A673 (cell line): ENCODE results near the gene CCR5AS.

Experiments used
- BruUV-seq: library from RNA; stranded (reverse); fragments of 400-500 nt; replicated peaks from 2 replicates; lab custom pipeline; 2021; lab: Mats Ljungman, UMichigan
- CTCF ChIA-PET: fragments of 300-600 bp; sonication (Branson Sonifier 250); formaldehyde crosslinking; loops from one replicate; lab custom pipeline; 2022; ENCODE audit warnings: antibody characterized with exemption; lab: Charles Lee
- POLR2A ChIA-PET: fragments of 300-600 bp; sonication (Branson Sonifier 250); formaldehyde crosslinking; loops from one replicate; lab custom pipeline; 2022; ENCODE audit warnings: antibody characterized with exemption; ENCODE audit not compliant: low non-redundant PET; lab: Charles Lee
- DNase-seq: peaks from one replicate; pipeline ENCODE4 v3.0.0-alpha.2; 2015; ENCODE audit warnings: low spot score
- H3K27ac ChIP-seq: fragments of 200-600 bp; sonication (generic); 2 replicates; pipeline ENCODE4 v1.5.1; 2016; ENCODE audit warnings: mixed run types, low read depth, mild to moderate bottlenecking, mixed read lengths, antibody characterized with exemption, low read length; ENCODE audit not compliant: poor library complexity, severe bottlenecking
- H3K27me3 ChIP-seq: fragments of 200-600 bp; sonication (generic); replicated peaks from 2 replicates; pipeline ENCODE4 v1.6.1; 2017; ENCODE audit warnings: mixed run types, low read depth, mild to moderate bottlenecking, mixed read lengths, antibody characterized with exemption, low read length; ENCODE audit not compliant: insufficient read depth, poor library complexity
- H3K36me3 ChIP-seq: fragments of 200-600 bp; sonication (generic); 2 replicates; pipeline ENCODE4 v1.6.1; 2016; ENCODE audit warnings: mixed run types, mild to moderate bottlenecking, mixed read lengths, antibody characterized with exemption, low read length; ENCODE audit not compliant: insufficient read depth, poor library complexity, severe bottlenecking
- H3K4me1 ChIP-seq: fragments of 200-600 bp; sonication (generic); 2 replicates; pipeline ENCODE4 v1.6.1; 2017; ENCODE audit warnings: mixed run types, mild to moderate bottlenecking, mixed read lengths, antibody characterized with exemption, low read length; ENCODE audit not compliant: insufficient read depth, poor library complexity, severe bottlenecking
- H3K4me3 ChIP-seq: fragments of 200-600 bp; sonication (generic); 2 replicates; pipeline ENCODE4 v1.5.1; 2016; ENCODE audit warnings: low read depth, mixed run types, mild to moderate bottlenecking, mixed read lengths, low read length; ENCODE audit not compliant: poor library complexity, severe bottlenecking
- H3K9me3 ChIP-seq: fragments of 200-600 bp; sonication (generic); 2 replicates; pipeline ENCODE4 v1.6.1; 2016; ENCODE audit warnings: mixed run types, low read depth, mild to moderate bottlenecking, mixed read lengths, antibody characterized with exemption, low read length; ENCODE audit not compliant: poor library complexity, severe bottlenecking
- EZH2 ChIP-seq: fragments of 200-600 bp; sonication (generic); IDR thresholded peaks from 2 replicates; pipeline ENCODE4 v1.6.1; 2017; ENCODE audit warnings: borderline replicate concordance, low read depth, mild to moderate bottlenecking, mixed read lengths, antibody characterized with exemption, low read length; ENCODE audit not compliant: poor library complexity, severe bottlenecking
- intact Hi-C: fragments of 100-400 bp; cut with micrococcal nuclease; formaldehyde crosslinking; loops from one replicate; pipeline ENCODE4 v1.10.0; 2022; ENCODE audit not compliant: unreplicated experiment
- TF ChIP-seq, protein P1 (sequence below): fragments of 300-800, 200-600 bp; sonication (generic); conservative IDR thresholded peaks from 2 replicates; pipeline ENCODE4 v1.5.1; 2017; ENCODE audit warnings: low read depth, mild to moderate bottlenecking, antibody characterized with exemption, low read length, moderate library complexity, mixed read lengths

The CCR5AS gene

DNA sequence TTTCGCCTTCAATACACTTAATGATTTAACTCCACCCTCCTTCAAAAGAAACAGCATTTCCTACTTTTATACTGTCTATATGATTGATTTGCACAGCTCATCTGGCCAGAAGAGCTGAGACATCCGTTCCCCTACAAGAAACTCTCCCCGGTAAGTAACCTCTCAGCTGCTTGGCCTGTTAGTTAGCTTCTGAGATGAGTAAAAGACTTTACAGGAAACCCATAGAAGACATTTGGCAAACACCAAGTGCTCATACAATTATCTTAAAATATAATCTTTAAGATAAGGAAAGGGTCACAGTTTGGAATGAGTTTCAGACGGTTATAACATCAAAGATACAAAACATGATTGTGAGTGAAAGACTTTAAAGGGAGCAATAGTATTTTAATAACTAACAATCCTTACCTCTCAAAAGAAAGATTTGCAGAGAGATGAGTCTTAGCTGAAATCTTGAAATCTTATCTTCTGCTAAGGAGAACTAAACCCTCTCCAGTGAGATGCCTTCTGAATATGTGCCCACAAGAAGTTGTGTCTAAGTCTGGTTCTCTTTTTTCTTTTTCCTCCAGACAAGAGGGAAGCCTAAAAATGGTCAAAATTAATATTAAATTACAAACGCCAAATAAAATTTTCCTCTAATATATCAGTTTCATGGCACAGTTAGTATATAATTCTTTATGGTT is 35.9 kb downstream of the CCR5AS start, which contains the start of gene CCR5:
TSS of gene CCR5 (plus strand) at position 108 of the 680 bp plus-strand sequence. CDS start 1,957 bp downstream, outside the sequence.
- CTCF ChIA-PET = no interaction called here
- no peak within 1 kb of the TSS for H3K4me3 ChIP-seq
- no peaks in the 10 kb centered on the region for H3K4me1 ChIP-seq
- no peaks in the 10 kb centered on the region for H3K9me3 ChIP-seq
- no peaks in the 10 kb centered on the region for H3K36me3 ChIP-seq
- no TSS peak for BruUV-seq
- TF ChIP-seq EZH2 = no peak
- TF ChIP-seq, protein P1, sequence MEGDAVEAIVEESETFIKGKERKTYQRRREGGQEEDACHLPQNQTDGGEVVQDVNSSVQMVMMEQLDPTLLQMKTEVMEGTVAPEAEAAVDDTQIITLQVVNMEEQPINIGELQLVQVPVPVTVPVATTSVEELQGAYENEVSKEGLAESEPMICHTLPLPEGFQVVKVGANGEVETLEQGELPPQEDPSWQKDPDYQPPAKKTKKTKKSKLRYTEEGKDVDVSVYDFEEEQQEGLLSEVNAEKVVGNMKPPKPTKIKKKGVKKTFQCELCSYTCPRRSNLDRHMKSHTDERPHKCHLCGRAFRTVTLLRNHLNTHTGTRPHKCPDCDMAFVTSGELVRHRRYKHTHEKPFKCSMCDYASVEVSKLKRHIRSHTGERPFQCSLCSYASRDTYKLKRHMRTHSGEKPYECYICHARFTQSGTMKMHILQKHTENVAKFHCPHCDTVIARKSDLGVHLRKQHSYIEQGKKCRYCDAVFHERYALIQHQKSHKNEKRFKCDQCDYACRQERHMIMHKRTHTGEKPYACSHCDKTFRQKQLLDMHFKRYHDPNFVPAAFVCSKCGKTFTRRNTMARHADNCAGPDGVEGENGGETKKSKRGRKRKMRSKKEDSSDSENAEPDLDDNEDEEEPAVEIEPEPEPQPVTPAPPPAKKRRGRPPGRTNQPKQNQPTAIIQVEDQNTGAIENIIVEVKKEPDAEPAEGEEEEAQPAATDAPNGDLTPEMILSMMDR = no peak
- H3K27ac ChIP-seq = no peak within 1 kb of the TSS
- H3K27me3 ChIP-seq = peaks cover 30% of the 10 kb centered on the region
- no peak for DNase-seq
- intact Hi-C loops = loop anchor here (10.0 kb wide), 1 partner anchor 156 kb away; no protein-coding TSS in a partner anchor
- POLR2A ChIA-PET = no interaction called here

DNA sequence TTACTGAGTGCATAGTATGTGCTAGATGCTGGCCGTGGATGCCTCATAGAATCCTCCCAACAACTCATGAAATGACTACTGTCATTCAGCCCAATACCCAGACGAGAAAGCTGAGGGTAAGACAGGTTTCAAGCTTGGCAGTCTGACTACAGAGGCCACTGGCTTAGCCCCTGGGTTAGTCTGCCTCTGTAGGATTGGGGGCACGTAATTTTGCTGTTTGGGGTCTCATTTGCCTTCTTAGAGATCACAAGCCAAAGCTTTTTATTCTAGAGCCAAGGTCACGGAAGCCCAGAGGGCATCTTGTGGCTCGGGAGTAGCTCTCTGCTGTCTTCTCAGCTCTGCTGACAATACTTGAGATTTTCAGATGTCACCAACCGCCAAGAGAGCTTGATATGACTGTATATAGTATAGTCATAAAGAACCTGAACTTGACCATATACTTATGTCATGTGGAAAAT is 37.2 kb downstream of the CCR5AS start:
- DNase-seq = no peak
- intact Hi-C loops = loop anchor here (10.0 kb wide), 1 partner anchor 155 kb away; no protein-coding TSS in a partner anchor
- ChIA-PET POLR2A (no interaction called here), CTCF (no interaction called here)
- H3K9me3 ChIP-seq = no peaks in the 10 kb centered on the region
- no peak overlapping the region for H3K4me3 ChIP-seq
- H3K4me1 ChIP-seq = no peaks in the 10 kb centered on the region
- no peak overlapping the region for H3K27ac ChIP-seq
- BruUV-seq = no TSS peak
- peaks cover 25% of the 10 kb centered on the region for H3K27me3 ChIP-seq
- TF ChIP-seq, protein P1 = no peak
- no peak for TF ChIP-seq EZH2
- no peaks in the 10 kb centered on the region for H3K36me3 ChIP-seq

DNA sequence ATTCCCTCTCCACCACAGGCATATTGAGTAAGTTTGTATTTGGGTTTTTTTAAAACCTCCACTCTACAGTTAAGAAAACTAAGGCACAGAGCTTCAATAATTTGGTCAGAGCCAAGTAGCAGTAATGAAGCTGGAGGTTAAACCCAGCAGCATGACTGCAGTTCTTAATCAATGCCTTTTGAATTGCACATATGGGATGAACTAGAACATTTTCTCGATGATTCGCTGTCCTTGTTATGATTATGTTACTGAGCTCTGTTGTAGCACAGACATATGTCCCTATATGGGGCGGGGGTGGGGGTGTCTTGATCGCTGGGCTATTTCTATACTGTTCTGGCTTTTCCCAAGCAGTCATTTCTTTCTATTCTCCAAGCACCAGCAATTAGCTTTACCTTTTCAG is 37.7 kb downstream of the CCR5AS start:
- ChIA-PET CTCF (no interaction called here), POLR2A (no interaction called here)
- Histone ChIP-seq H3K27ac (no peak overlapping the region), H3K36me3 (no peaks in the 10 kb centered on the region), H3K4me3 (no peak overlapping the region), H3K9me3 (no peaks in the 10 kb centered on the region), H3K4me1 (no peaks in the 10 kb centered on the region), H3K27me3 (peaks cover 20% of the 10 kb centered on the region)
- no peak for DNase-seq
- intact Hi-C loops = no loop called here
- BruUV-seq = no TSS peak
- TF ChIP-seq, protein P1 = no peak
- TF ChIP-seq EZH2 = no peak
